ENCODE measurements around the gene CSTB. TPM values are rescaled to one million over a fixed set of nuclear protein-coding genes. Genes with fewer than 3 reads are reported as not detected.

Gene CSTB
- total RNA-seq, 1 donor from 2014 or later, result 7.1 TPM

DNA sequence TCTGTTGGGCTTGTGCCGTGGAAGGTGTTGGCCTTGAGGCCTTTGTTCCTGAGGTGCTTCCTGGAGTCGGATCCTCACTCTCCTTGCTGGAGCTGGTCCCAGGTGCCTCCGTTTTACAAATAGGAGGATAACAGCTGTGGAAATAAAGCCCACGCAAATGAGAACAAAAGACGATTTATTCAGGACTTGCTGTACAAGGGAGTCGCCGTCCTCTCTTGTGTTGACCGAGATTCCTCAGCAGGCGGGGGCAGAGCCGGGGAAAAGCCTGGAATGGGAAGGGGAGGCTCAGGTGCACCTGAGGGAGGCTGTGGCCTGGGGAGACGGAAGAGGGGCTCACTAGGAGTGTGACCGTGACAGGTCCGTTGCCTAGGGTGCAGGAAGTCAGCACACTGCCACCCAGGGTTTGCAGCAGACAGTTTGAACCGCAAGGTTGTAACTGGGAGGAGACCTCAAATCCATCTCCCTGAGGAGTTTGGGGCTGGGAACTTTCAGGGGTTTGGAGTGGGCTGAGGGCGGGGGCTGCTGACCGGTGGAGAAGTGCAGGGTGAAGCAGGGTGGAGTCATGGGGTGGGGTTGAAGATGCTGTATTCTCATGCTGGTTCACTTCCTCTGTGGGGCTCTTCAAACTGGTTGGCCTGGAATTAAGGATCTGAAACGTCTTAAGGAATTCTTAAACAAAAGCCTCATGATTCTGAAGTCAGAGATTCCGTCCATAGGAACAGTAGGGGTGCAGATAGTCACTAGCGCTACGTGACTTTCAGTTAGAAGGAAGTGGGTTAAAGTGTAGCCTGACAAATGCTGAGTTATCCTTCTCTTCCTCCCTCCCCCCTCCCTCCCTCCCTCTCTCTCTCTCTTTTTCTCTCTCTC, 2.6 kb upstream of the CSTB start:
- Histone ChIP-seq H3K36me3 (no peaks in the 10 kb centered on the region), H3K27me3 (no peaks in the 10 kb centered on the region), H3K4me3 (no peak overlapping the region), H4K20me1 (ENCODE audit: low read depth) (no peaks in the 10 kb centered on the region), H3K4me2 (peak overlapping the region; percentile 44), H3F3A (ENCODE audit: low read depth) (peaks cover 25% of the 10 kb centered on the region), H2AFZ (replicated peaks) (no peak overlapping the region), H3K4me1 (peaks cover 8% of the 10 kb centered on the region), H3K27ac (no peak overlapping the region), H3K79me2 (ENCODE audit: low read depth) (peaks cover 13% of the 10 kb centered on the region), H3K9ac (no peak overlapping the region), H3K9me3 (ENCODE audit: low read depth) (no peaks in the 10 kb centered on the region)
- Mint-ChIP-seq H3K27ac (peak overlapping the region; percentile 44), H3K9me3 (no peaks in the 10 kb centered on the region), H3K4me1 (peaks cover 19% of the 10 kb centered on the region), H3K27me3 (ENCODE audit: insufficient read depth, low read depth) (peaks cover 9% of the 10 kb centered on the region), H3K4me3 (peak overlapping the region; percentile 54), H3K36me3 (peaks cover 4% of the 10 kb centered on the region)
- no peak for DNase-seq (ENCODE audit: low spot score)
- TF ChIP-seq, protein P1, sequence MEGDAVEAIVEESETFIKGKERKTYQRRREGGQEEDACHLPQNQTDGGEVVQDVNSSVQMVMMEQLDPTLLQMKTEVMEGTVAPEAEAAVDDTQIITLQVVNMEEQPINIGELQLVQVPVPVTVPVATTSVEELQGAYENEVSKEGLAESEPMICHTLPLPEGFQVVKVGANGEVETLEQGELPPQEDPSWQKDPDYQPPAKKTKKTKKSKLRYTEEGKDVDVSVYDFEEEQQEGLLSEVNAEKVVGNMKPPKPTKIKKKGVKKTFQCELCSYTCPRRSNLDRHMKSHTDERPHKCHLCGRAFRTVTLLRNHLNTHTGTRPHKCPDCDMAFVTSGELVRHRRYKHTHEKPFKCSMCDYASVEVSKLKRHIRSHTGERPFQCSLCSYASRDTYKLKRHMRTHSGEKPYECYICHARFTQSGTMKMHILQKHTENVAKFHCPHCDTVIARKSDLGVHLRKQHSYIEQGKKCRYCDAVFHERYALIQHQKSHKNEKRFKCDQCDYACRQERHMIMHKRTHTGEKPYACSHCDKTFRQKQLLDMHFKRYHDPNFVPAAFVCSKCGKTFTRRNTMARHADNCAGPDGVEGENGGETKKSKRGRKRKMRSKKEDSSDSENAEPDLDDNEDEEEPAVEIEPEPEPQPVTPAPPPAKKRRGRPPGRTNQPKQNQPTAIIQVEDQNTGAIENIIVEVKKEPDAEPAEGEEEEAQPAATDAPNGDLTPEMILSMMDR (IDR thresholded peaks at IDR 0.05), result no peak
- TF ChIP-seq EZH2 (IDR thresholded peaks at IDR 0.05), result no peak
- TF ChIP-seq EZH2phosphoT487 (IDR thresholded peaks at IDR 0.05), result no peak

DNA sequence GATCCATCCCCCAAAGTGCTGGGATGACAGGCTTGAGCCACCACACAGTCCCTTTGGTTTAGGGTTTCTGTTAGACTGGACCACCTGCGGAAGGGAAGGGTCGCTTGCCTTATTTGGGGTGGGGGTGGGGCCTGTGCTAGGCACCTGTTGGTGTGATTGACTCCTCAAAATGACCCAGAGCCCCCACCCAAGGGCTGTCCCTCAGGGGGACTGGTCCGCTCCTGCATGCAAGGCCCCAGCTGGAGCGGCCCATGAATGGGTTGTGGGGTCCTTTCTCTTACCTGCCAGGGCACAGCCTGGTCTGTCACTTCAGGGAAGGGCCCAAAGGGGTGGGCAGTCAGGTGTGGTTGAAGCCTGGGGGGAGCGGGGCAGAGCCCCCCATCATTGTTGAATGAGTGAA, 1.8 kb upstream of the CSTB start:
- peak overlapping the region; percentile 87 for H3K4me3 Mint-ChIP-seq
- peaks cover 8% of the 10 kb centered on the region for H3K4me1 ChIP-seq
- no peaks in the 10 kb centered on the region for H3K9me3 Mint-ChIP-seq
- H3K27me3 Mint-ChIP-seq (ENCODE audit: insufficient read depth, low read depth), result peaks cover 12% of the 10 kb centered on the region
- H2AFZ ChIP-seq (replicated peaks), result no peak overlapping the region
- no peak for DNase-seq (ENCODE audit: low spot score)
- no peaks in the 10 kb centered on the region for H4K20me1 ChIP-seq (ENCODE audit: low read depth)
- no peak overlapping the region for H3K9ac ChIP-seq
- H3K36me3 Mint-ChIP-seq, result peaks cover 6% of the 10 kb centered on the region
- no peaks in the 10 kb centered on the region for H3K36me3 ChIP-seq
- peaks cover 13% of the 10 kb centered on the region for H3K79me2 ChIP-seq (ENCODE audit: low read depth)
- TF ChIP-seq EZH2 (IDR thresholded peaks at IDR 0.05) (no peak), EZH2phosphoT487 (IDR thresholded peaks at IDR 0.05) (no peak)
- TF ChIP-seq, protein P1 (IDR thresholded peaks at IDR 0.05), result no peak
- H3K4me3 ChIP-seq, result no peak overlapping the region
- H3K27ac Mint-ChIP-seq, result peak overlapping the region; percentile 2
- no peaks in the 10 kb centered on the region for H3K27me3 ChIP-seq
- H3K4me2 ChIP-seq, result no peak overlapping the region
- H3K9me3 ChIP-seq (ENCODE audit: low read depth), result no peaks in the 10 kb centered on the region
- peaks cover 19% of the 10 kb centered on the region for H3K4me1 Mint-ChIP-seq
- H3F3A ChIP-seq (ENCODE audit: low read depth), result peaks cover 25% of the 10 kb centered on the region
- H3K27ac ChIP-seq, result no peak overlapping the region

DNA sequence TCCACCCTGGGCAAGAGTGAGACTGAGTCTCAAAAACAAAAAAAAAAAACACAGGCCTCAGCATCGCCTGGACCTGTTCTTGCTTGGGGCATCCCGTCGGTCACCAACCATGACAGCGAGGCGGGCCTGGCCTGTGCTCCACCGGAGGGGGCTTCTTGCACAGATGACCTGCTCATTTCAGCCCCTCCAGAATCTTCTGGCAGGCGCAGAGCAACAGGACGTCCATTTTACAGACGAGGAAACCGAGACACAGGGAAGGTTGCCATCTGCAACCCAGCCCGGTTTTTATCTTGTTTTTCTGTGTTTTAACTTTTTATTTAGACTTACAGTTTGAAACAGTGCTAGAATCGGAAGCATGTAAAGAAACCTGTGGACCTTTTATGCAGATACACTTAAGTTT, 918 bp downstream of the CSTB start:
- H4K20me1 ChIP-seq (ENCODE audit: low read depth), result no peaks in the 10 kb centered on the region
- H3K27ac ChIP-seq, result no peak overlapping the region
- peaks cover 25% of the 10 kb centered on the region for H3F3A ChIP-seq (ENCODE audit: low read depth)
- H3K79me2 ChIP-seq (ENCODE audit: low read depth), result peaks cover 13% of the 10 kb centered on the region
- peak overlapping the region; percentile 85 for H3K4me2 ChIP-seq
- H3K27me3 ChIP-seq, result no peaks in the 10 kb centered on the region
- Mint-ChIP-seq H3K9me3 (no peaks in the 10 kb centered on the region), H3K27ac (no peak overlapping the region), H3K36me3 (peaks cover 6% of the 10 kb centered on the region), H3K4me1 (peaks cover 26% of the 10 kb centered on the region), H3K4me3 (peak overlapping the region; percentile 93), H3K27me3 (ENCODE audit: insufficient read depth, low read depth) (peaks cover 10% of the 10 kb centered on the region)
- no peaks in the 10 kb centered on the region for H3K36me3 ChIP-seq
- peak overlapping the region; percentile 81 for H3K4me3 ChIP-seq
- no peak overlapping the region for H3K9ac ChIP-seq
- no peak for TF ChIP-seq EZH2 (IDR thresholded peaks at IDR 0.05)
- no peak for TF ChIP-seq EZH2phosphoT487 (IDR thresholded peaks at IDR 0.05)
- TF ChIP-seq, protein P1 (IDR thresholded peaks at IDR 0.05), result no peak
- no peaks in the 10 kb centered on the region for H3K9me3 ChIP-seq (ENCODE audit: low read depth)
- peaks cover 8% of the 10 kb centered on the region for H3K4me1 ChIP-seq
- no peak for DNase-seq (ENCODE audit: low spot score)
- H2AFZ ChIP-seq (replicated peaks), result no peak overlapping the region
